GM18909 (cell line): ENCODE results near the gene TRMT10B.
A peak's percentile ranks its signal among the peaks of the same experiment; 100 is the strongest.

Experiments used
- ATAC-seq: cut with Tn5 transposase; IDR thresholded peaks from one replicate; pipeline ENCODE4 v1.9.1; 2021; ENCODE audit warnings: mild to moderate bottlenecking; ENCODE audit not compliant: unreplicated experiment, poor library complexity

Gene TRMT10B

GRCh38 chr9:37753489-37754190 is at the start of gene TRMT10B:
Gene TRMT10B, plus strand, starts transcription at chr9:37753805. Its CDS starts 8,127 bp downstream, at chr9:37761932.
- peak; percentile 87 for ATAC-seq

- no peak for ATAC-seq
Observed at GRCh38 chr9:37705787-37706186, 47.8 kb upstream of the TRMT10B start.

GRCh38 chr9:37706290-37706689 is 47.3 kb upstream of the TRMT10B start:
- ATAC-seq: no peak

- no peak for ATAC-seq
Observed at GRCh38 chr9:37707748-37708147, 45.9 kb upstream of the TRMT10B start.

GRCh38 chr9:37710046-37710445 is 43.6 kb upstream of the TRMT10B start:
- no peak for ATAC-seq

GRCh38 chr9:37715260-37715659 is 38.3 kb upstream of the TRMT10B start:
- no peak for ATAC-seq

GRCh38 chr9:37715991-37716505 is 37.6 kb upstream of the TRMT10B start:
- no peak for ATAC-seq

- ATAC-seq: no peak
Observed at GRCh38 chr9:37719526-37719925, 34.1 kb upstream of the TRMT10B start.

- no peak for ATAC-seq
Observed at GRCh38 chr9:37727013-37727412, 26.6 kb upstream of the TRMT10B start.

GRCh38 chr9:37729499-37729898 is 24.1 kb upstream of the TRMT10B start:
- no peak for ATAC-seq

GRCh38 chr9:37730256-37730655 is 23.3 kb upstream of the TRMT10B start:
- ATAC-seq: no peak

GRCh38 chr9:37730839-37731238 is 22.8 kb upstream of the TRMT10B start:
- ATAC-seq: no peak

GRCh38 chr9:37732086-37732741 is 21.4 kb upstream of the TRMT10B start:
- ATAC-seq: no peak

GRCh38 chr9:37732952-37733351 is 20.7 kb upstream of the TRMT10B start:
- no peak for ATAC-seq

- ATAC-seq: no peak
Observed at GRCh38 chr9:37739222-37739621, 14.4 kb upstream of the TRMT10B start.

GRCh38 chr9:37740128-37740527 is 13.5 kb upstream of the TRMT10B start:
- no peak for ATAC-seq

GRCh38 chr9:37740631-37741328 is 12.8 kb upstream of the TRMT10B start:
- no peak for ATAC-seq

- ATAC-seq: no peak
Observed at GRCh38 chr9:37745970-37746369, 7.6 kb upstream of the TRMT10B start.

GRCh38 chr9:37746448-37747270 is 6.9 kb upstream of the TRMT10B start:
- ATAC-seq: no peak

- ATAC-seq: peak; percentile 74
Observed at GRCh38 chr9:37747271-37747753, 6.3 kb upstream of the TRMT10B start.
